ENCODE measurements around the gene TNFRSF8. TPM values are rescaled to one million over a fixed set of nuclear protein-coding genes. Genes with fewer than 3 reads are reported as not detected.
A peak's percentile ranks its signal among the peaks of the same experiment; 100 is the strongest.

TNFRSF8 gene
- total and polyA plus RNA-seq, 9 of the 15 experiments (the other 6 are each of a cell fraction or from before 2014, with no cell fraction given) = 3.5 to 38.4 (median 17.1) TPM

DNA sequence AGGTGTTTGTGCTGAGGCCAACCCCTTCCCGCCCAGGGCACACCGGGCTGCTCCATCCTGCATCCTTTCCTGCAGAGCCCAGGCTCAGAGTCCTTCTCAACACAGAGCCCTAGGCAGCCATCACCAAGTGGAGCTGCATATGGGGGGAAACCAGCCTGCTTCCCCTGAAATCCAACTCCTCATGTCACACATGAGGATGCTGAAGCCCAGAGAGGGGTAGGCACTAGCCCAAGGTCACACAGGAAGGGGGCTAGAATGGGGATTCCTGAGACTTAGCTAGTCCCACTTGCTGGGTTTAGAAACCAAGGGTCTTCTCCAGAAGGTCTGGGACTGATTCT is 98.2 kb downstream of the TNFRSF8 start (continued):
- TF ChIP-seq ZNF584 (CRISPR knock-in tag; IDR thresholded peaks at IDR 0.05; ENCODE audit: low read depth) (no peak), RFX5 (IDR thresholded peaks at IDR 0.05; ENCODE audit: low read depth, low read length) (no peak), E2F6 (IDR thresholded peaks at IDR 0.05; ENCODE audit: borderline replicate concordance in 1 of 2, extremely low read depth in 1 of 2, insufficient read depth in 1 of 2, insufficient read length in 1 of 2, low read depth in 1 of 2, low read length in 1 of 2, poor library complexity in 1 of 2, severe bottlenecking in 1 of 2) (no peak), ILK (tag; IDR thresholded peaks at IDR 0.05; ENCODE audit: borderline replicate concordance, low read depth) (no peak), KLF16 (IDR thresholded peaks at IDR 0.05) (no peak), ZNF23 (CRISPR knock-in tag; IDR thresholded peaks at IDR 0.05) (no peak), NCOA6 (IDR thresholded peaks at IDR 0.05) (no peak), RBM25 (IDR thresholded peaks at IDR 0.05; ENCODE audit: low read depth, low read length, severe bottlenecking) (peak; percentile 91), HOMEZ (CRISPR knock-in tag; IDR thresholded peaks at IDR 0.05) (no peak), DPF2 (IDR thresholded peaks at IDR 0.05) (no peak), ZNF121 (CRISPR knock-in tag; conservative IDR thresholded peaks at IDR 0.05) (0 out of 2 replicates have a peak, but pooled peaks have one; percentile 3), BCOR (IDR thresholded peaks at IDR 0.05) (peak; percentile 97)
- TF ChIP-seq, protein P1, sequence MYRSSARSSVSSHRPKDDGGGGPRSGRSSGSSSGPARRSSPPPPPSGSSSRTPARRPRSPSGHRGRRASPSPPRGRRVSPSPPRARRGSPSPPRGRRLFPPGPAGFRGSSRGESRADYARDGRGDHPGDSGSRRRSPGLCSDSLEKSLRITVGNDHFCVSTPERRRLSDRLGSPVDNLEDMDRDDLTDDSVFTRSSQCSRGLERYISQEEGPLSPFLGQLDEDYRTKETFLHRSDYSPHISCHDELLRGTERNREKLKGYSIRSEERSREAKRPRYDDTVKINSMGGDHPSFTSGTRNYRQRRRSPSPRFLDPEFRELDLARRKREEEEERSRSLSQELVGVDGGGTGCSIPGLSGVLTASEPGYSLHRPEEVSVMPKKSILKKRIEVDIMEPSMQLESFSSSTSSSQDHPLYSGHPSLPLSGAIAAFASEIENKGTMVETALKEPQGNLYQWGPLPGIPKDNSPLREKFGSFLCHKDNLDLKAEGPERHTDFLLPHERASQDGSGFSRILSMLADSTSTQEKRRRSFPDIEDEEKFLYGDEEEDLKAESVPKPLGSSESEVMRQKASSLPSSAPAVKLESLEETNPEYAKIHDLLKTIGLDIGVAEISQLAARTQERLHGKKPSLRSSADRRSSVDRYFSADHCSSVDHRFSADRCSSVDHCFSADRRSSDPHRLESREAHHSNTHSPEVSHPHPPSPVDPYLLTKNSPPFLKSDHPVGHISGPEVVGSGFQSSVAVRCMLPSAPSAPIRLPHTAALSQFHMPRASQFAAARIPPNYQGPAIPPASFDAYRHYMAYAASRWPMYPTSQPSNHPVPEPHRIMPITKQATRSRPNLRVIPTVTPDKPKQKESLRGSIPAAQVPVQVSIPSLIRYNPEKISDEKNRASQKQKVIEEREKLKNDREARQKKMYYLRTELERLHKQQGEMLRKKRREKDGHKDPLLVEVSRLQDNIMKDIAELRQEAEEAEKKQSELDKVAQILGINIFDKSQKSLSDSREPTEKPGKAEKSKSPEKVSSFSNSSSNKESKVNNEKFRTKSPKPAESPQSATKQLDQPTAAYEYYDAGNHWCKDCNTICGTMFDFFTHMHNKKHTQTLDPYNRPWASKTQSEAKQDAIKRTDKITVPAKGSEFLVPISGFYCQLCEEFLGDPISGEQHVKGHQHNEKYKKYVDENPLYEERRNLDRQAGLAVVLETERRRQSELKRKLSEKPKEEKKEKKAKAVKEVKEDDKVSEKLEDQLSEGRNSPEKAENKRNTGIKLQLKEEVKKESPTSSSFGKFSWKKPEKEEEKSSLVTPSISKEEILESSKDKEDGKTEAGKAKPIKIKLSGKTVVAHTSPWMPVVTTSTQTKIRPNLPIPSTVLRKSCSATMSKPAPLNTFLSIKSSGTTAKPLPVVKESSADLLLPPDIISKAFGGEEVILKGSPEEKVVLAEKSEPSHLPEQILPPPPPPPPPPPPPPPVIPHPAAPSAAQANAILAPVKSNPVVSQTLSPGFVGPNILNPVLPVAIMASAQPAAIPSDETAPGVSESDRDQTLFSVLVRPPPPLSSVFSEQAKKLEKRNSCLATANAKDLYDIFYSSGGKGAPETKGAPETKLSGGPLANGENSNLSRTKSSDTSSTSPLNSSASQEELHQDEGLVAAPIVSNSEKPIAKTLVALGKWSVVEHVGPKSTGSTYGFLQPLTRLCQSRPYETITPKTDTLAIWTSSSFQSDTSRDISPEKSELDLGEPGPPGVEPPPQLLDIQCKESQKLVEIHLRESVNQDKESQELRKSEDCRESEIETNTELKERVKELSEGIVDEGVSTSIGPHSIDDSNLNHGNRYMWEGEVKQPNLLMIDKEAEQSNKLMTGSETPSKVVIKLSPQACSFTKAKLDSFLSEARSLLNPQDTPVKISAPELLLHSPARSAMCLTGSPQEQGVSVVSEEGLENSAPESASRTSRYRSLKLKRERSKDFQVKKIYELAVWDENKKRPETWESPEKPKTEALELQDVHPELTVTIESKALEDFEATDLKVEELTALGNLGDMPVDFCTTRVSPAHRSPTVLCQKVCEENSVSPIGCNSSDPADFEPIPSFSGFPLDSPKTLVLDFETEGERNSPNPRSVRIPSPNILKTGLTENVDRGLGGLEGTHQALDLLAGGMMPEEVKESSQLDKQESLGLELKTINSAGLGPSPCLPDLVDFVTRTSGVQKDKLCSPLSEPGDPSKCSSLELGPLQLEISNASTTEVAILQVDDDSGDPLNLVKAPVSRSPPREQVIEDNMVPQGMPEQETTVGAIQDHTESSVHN (IDR thresholded peaks at IDR 0.05; ENCODE audit: borderline replicate concordance in 1 of 2, low read depth in 1 of 2) = no peak
